HG02884 (cell line): ENCODE measurements around the gene ARMC2.
A peak's percentile ranks its signal among the peaks of the same experiment; 100 is the strongest.
"Not testable (repeated sequence)": the region's sequence is repeated elsewhere in the genome, so short reads cannot be mapped to it uniquely, and the experiment has no call there.

ENCODE experiments used
- ATAC-seq: cut with Tn5 transposase; IDR thresholded peaks from one replicate; pipeline ENCODE4 v1.9.1; 2021; ENCODE audit warnings: mild to moderate bottlenecking, moderate library complexity; ENCODE audit not compliant: unreplicated experiment

Gene ARMC2

DNA sequence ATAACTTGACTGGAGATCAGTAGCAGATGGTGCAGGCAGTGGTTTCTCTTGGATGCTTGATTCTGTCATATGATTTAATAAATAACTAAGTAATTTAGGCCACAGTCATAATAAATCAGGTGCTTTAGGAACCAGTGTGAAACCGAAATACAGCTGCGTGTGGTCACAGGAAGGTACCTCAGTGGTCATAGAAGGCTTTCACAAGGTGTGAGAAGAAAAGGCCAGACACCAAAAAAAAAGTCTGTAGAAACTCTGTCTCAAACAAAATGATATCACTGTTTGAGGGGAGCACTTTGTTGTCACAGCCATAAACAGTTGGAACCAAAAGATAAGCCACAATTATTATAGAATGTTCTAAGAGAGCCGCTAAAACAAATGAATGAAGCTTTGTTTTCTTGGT, 56.5 kb downstream of the ARMC2 start:
- peak; percentile 90 for ATAC-seq

DNA sequence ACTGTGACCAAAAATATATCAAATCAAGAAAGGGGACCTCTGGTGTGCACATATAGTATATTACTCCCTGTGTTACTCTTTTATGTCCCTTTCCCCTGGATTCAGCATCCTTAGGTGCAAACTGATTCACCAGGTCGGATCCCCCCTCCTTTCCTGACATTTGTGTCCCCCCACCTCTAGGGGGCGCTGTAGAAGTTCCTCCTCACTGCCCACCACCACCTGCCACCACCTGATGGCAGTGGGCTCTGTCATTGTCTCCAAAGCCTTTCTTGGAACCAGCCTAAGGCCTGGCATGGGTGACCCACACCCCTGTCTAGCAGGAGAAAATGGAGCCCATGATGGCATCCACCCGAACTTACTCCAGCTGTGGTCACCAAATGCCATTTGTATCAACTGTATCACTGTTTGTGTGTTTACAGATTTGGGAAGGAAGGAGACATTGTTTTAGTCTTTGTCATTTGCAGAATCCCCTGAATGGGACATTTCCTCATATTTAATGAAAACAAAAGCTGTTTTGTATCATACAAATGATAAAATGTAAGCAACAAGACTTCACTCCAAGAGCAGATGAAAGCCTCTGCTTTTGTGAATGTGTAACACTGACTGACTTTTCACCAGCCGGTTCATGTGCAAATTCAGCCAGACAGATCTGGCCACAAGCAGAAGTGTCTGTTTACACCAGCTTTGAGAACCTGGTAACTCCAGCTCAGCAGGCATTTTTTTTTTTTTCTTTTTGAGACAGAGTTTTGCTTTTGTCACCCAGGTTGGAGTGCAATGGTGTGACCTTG, 66.2 kb downstream of the ARMC2 start:
- ATAC-seq: no peak

DNA sequence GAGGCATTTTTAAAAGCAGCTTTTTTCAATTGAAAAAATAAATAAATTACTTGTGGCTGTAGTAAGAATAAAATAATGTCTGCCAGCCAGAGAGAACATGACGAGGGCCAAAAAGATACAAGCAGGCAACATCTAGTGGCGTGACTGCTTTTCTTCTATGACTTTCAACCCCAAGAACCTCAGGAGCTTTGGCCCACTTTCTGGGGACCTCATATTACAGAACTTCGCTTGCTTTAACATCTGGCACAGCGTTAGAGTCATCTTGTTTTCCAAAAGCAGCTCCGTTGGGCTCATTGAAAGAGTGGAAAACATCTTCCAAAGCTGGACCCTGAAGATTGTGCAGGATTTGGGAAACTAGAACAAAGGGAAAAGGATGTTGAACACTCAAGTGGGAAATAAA, 67.0 kb downstream of the ARMC2 start:
- no peak for ATAC-seq

DNA sequence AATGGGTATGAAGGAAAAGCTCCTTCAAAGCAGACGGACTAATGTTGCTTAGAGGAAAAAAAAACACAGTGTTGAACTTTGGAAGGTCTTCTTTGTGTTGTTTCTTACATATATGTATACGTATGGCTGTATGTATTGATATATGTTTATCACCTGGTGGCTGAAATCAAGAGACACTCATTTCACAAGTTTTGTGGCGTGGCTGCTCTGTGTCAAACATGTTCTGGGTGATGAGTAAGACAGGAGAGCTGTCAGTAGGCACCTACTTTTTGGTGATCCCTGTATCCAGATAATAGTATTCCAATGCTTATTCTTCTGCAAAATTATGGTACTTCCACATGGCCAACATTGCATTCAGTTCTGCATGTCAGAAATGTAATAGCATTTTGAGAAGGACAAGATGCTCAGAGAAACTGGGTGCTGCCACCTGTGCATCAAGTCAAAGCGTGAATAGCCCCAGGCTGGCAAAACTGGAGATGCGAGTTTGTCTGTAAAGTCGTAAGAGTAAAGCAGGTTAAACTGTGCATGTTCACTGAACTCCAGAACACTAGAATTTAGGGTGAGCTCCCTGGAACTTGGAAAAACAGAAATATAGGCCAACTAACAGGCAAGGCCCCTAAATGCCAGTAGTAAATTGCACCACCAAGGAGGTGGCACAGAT, 67.9 kb downstream of the ARMC2 start:
- no peak for ATAC-seq

DNA sequence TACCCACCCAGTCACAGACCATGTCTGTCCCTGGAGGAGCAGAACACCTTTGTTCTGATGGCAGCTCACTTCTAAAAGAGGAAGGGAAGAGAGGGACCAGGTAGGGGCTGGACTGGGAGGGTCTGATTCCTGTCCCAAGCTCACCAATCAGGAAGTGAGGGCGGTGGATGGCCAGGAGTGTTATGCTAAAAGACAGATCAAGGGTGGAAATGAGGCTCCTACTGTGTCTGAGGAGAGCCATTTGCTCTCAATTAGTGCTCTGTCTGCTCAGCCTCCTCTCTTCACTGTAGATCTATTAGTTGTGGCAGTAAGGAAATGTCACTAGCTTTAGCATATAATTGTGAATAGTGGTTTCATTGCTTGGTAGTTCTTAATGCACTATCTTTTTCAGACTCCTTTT, 72.5 kb downstream of the ARMC2 start:
- no peak for ATAC-seq

DNA sequence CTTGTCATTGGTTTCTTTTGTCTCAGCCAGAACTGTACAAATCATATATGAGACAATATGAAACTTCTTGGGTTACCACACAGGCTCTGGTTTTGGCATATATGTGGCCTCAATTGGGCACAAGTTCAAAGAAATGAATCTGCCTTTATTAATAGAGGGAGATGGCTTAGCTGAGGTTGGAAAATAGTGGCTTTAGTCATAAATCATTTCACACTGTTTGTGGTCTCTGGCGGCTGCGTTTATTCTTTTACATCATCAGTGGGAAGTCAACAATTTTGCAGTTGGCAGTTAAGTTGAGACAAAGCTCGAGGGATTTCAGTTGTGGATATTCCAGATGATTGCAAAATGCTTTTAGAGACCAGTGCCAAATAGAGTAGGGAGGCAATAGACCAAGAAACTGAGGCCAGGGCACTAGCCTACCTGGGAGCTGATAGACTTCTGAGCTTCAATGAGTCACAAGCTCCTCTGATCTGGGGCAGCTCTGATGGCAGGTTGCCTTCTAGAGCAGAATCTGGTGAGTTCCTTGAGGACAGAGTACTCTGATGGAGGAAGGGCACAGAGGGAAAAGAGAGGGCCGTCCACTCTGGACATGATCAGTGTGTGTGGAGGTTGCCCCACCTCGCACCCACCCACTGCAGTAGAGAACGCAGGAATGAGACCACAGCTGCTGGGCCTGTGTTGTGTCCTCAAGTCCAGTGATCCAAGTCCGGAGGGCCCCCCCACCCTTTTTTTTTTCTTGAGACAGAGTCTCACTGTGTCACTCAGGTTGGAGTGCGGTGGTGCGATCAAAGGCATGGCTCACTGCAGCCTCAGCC, 73.5 kb downstream of the ARMC2 start:
- ATAC-seq: no peak

DNA sequence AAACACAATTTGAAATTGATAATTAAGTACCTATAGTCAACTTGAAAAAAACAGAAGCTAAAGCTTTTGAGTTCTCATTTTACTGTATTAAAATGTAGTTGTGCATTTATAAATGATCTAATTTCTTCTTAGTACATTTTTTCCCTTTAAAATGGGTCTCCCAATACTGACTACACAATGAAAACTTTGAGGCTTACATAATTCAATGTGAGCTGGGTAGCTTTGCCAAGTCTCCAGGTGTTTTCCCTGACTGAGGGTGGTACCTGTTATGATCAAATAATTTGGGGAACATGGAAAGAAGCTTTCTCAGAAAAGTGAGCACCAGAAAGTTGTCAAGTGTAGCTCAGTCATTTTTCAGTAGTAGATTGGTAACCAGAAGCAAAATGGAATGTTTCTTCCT, 74.3 kb downstream of the ARMC2 start:
- no peak for ATAC-seq

DNA sequence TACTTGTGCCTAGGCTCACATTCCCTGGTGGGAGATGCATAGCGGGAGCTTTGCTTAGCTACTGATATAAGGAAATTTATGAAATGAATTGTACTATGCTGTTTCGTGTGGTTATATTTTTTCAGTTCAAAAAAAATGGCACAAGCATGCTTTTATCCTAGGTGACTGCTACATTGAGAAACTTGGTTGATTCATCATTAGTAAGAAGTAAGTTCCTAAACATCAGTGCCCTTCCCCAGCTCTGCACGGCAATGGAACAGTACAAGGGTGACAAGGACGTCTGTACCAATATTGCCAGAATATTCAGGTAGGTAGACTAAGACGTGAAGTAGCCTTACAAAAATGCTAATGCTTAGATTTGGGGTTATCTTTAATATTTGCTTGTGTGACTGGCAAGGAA, 79.7 kb downstream of the ARMC2 start:
- ATAC-seq: no peak

DNA sequence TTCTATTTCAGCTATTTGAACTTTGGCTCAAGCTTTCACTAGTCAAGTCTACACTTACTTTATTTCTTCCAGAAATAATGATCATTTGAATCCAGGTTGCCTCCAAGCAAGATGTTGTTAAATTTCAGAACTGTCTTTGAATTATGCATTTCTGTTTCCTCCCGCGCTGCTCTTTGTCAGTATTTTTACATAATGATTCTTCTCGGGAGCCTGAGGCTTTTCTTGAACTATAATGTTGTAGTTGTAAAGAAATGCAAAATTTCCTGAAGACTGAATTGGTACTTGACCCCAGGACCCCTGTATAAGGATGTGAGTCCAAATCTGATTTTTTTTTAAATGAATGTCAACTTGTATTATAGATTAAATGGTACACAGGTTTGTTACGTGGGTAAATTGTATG, 80.4 kb downstream of the ARMC2 start:
- ATAC-seq: no peak

DNA sequence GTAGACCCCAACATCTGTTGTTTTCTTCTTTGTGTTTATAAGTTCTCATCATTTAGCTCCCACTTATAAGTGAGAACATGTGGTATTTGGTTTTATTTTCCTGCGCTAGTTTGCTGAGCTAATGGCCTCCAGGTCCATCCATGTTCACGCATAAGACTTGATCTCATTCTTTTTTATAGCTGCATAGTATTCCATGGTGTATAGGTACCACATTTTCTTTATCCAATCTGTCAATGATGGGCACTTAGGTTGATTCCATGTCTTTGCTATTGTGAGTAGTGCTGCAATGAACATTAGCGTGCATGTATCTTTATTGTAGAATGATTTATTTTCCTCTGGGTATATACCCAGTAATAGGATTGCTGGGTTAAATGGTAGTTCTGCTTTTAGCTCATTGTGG, 82.9 kb downstream of the ARMC2 start:
- ATAC-seq: not testable (repeated sequence)

DNA sequence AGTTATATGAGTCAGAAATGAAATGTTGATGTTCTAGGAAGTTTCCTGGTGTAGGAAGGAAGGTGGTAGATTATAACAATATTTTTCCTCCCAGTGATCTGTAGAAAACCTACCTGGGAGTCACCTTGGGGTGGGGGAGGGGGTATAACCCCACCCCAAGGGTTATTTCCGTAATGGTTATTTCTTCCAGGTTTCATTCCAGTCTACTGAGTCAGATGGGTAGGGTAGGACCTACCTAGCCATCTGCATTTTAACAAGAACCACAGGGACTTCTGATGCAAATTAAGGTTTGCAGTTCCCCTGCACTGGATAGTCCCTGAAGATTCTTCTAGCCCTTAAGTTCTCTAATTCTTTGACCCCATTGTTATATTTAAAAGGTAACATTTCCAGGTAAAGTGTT, 88.9 kb downstream of the ARMC2 start:
- no peak for ATAC-seq

DNA sequence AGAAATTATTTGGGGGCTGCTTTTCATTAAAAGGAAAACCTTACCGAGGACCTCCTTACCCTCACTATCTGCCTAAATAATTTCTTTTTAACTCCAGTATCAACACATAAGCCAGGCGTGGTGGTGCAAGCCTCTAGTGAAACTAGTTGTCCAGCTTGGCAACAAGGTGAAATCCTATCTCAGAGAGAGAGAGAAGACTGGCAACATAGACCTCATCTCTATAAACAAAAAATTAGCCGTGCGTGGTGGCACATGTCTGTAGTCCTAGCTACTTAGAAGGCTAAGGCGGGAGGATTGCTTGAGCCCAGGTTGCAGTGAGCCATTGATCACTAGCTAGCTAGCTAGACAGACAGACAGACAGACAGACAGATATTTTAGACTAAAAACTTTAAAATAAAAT, 92.5 kb downstream of the ARMC2 start:
- no peak for ATAC-seq

DNA sequence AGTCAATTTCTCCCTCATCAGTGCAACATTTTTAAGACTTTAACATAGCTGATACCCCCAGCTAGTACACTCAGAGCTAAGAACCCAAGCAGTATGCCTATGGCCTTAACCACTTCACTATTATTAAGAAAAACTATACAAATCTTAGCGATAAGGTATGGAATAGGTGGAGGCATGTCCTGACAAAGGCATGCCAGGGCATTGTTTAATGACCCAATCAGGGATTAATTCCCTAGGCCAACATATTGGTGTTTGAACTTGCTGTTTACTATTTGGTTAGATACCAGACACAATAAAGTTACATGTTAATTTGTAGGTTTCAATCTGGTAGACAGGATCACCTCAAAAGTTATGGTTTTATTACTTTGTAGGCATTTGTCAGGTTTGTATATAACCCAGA, 93.1 kb downstream of the ARMC2 start:
- ATAC-seq: no peak

DNA sequence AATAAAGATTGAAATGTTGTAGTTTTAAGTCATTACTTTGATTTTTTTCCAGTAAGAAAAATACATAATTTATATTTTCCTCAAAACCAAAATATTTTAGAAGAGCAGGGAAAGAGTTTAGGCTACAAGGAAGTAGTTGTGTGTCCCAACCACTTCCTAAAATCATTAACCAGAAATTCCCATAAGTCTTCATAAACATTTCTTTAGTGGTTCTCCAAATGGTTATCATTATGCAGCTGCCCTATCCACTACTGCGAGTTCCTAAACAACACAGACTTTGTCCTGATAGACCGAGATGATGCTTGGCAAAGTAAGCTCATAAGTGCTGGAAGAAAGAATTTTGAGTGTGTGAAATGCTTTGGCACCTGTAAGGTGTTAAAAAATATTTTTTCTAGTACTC, 93.6 kb downstream of the ARMC2 start:
- no peak for ATAC-seq

DNA sequence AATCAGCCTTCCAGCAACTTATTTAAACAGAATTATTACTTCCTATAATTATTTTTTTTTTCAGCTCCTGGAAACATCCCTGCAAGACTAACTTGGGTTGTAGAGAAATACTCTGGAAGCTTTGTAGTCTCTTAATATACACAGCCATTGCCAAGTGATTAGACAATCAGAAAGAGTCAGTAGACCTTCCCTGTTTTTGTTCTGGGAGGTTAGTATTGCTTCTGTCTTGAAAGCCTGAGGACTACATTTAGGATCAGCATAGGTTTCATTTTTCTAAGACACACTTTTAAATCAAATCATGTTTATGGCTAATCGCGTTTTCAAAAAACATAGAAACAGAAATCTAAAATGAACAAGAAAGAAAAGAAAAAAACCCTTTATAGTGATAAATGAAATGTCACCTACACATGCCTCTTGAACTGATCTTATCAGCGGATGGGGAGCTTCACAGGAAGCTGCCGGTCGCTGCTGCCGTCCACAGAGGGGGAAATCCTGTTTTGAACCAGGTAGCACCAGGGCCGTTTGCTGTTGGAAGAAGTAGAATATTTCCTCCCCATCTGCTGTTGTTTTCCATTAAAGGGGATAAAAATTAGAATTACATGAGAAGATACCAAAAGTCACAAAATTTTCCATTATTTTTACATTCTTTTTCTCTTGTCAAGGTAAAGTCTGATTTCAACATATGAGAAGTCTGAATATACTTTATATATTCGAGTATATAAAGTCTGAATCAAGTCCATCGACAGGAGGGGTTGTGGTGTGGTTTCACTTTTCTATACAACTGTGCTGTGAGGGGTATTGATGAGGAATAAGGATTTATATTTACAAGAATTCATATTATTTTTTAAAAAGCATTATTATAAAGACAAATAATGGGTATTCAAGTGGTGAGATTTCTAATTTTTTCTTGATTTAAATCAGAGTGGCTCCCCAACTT, 94.6 kb downstream of the ARMC2 start:
- no peak for ATAC-seq

DNA sequence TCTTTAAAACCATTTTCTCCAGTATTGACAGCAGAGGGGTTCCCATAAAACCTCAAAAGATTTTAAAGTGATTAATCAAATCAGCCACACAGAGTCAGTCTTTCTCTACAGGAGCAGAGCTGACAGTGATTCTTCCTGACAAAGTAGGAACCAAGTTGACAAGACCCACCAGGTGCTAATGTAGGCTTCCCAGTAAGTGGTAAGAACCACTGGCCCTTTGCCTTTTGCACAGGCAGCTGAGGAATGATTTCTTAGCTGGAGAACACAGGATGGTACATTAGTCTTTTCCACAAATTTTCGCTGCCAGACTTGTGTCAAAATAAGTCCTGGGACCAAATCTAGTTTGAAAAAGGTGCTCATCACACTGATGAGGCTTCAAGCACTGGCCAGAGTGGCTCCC, 95.8 kb downstream of the ARMC2 start:
- ATAC-seq: no peak

DNA sequence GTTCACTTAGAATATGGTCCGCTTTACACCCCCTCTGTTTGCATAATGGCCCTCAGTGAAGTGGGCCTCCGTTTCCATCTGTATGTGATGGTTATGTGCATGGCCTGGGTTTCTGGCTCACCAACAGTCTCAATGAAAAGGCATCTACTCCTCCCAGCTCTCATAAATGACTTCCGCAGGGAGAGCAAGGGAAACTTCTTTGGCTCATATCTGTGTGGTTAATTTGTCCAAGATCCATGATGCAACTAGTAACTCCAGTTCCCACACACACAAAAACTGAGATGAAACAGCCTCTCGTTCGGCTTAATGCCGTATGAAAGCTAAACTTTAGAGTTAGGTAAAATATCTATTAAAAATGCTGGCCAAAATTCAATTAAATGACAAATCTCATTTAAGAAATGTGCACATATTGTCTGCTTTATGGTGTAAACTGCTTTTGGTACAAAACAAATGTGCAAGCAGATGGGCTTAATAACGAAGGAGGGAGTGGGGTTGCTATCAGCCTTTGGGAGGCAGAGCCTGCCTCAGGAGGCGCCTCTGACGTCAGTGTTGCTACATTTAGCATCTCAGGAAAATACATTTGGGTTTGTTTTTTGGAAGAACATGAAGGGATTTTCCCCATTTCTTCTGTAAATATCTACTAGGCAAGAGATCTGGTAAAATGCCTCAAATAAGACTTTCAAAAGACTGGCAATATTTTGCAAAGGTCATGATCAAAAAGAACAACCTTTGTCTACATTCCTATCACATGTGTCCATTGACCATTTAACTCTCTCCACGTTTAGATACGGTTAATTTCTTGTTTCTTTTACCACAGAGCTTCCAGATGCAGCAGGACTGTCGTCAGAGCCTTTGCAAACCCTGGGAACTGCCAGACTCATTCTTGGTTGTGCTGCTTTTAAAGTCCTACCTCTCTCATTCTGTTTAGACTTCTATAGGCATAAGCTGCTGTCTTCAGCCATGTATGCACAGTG, 96.8 kb downstream of the ARMC2 start:
- ATAC-seq: no peak

DNA sequence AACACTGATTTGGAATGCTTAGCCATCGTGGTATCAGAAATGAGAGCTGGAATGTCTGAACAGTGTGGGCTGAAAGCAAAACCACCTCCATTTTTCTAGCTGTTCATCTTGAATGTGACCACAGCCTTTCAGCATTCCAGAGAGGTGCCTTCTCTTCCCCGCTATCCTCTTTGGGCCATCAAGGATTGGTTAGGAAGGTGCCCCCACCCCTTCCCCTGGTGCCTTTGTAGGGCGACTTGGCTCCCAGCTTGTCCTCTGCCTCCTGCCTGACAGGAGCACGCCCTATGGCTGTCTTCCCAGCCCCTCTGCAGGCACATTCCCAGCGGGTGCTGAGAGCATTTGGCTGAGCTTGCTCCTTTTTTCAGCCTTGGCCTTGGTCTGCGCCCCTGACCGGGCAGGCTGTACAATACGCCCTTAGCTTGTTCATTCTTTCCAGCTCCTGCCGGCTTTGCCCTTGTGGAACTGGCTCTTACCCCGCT, 97.5 kb downstream of the ARMC2 start:
- ATAC-seq: no peak

DNA sequence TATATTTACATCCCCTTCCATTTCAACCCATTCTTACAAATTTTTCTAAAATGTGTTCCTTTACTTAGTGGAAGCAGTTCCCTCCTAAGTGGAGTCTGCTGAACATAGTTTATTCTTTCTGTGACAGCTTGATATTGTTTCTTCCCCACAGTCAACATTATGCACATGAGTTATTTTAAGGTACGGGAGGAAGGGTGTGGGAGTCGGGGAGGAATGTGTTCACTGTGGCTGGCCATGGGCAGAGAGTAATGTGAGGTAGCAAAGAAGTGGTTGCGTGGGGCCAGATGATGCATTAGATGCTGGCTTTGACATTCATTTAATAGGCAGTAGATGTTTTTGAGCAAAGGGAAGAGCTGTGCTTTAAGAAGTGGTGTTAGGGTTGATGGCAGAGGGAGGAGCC, 98.5 kb downstream of the ARMC2 start:
- no peak for ATAC-seq
